RPMI7951 (cell line): ENCODE measurements around the gene NANS. TPM values are rescaled to one million over a fixed set of nuclear protein-coding genes. Genes with fewer than 3 reads are reported as not detected.
"Not testable (repeated sequence)": the region's sequence is repeated elsewhere in the genome, so short reads cannot be mapped to it uniquely, and the experiment has no call there.

Experiments used
- DNase-seq: peaks from one replicate; pipeline ENCODE4 v3.0.0-alpha.2; 2012; ENCODE audit warnings: low read depth
- total RNA-seq: library from RNA; depleted of rRNA; stranded (reverse); fragments of >200 nt; shearing (Covaris generic); gene quantifications from 2 replicates; pipeline ENCODE4 v1.2.3, GENCODE V29; 2014

The NANS gene
- total RNA-seq, 1 experiment from 2014 or later = 109 TPM

DNA sequence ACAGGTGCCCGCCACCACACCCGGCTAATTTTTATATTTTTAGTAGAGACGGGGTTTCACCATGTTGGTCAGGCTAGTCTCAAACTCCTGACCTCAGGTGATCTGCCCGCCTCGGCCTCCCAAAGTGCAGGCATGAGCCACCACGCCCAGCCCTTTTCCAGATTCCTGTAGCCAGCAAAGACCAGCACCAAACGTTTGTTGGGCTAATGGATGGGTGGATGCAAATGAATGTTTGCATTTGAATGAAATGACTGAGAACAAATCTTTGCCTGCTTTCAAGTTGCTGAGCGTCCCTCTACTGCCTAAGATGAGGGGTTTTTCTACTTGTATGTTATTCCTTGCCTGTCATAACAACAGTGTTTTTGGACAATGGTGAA is 20.0 kb downstream of the NANS start:
- not testable (repeated sequence) for DNase-seq

DNA sequence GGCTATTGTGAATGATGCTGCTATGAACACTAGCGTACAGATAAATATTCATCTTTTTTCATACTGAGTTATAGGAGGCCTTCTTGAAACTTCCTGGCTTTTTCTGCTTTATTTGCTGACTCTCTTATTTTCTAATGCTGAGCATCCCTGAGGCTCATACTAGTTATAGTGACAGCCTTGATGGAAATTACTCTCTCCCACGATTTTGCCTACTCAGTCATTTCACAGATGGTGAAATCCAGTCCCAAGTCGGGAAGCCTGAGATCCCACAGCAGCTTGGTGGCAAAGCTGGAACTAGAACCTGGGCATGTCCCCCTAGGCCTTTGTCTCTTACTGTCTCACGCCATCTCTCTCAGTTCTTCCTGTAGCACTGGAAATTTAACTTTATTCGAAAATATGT is 22.4 kb downstream of the NANS start:
- DNase-seq = no peak

DNA sequence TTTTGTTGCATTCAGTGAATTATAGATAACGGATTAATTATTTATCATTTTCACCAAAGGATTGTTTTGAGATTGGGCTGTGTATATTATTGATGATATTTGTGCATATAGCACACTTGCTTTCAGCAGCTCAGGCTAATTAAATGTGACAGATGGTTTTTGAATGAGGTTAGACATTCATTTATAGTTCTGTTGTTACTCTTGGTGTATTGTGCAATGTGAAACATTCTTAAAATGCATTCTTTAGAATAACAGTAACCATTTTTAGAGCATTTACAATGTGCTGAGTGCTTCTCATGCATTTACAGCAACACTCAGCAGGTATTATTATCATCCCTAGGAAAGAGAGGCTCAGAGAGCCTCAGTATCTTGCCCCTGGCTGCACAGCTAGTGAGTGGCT is 23.8 kb downstream of the NANS start:
- DNase-seq = no peak

DNA sequence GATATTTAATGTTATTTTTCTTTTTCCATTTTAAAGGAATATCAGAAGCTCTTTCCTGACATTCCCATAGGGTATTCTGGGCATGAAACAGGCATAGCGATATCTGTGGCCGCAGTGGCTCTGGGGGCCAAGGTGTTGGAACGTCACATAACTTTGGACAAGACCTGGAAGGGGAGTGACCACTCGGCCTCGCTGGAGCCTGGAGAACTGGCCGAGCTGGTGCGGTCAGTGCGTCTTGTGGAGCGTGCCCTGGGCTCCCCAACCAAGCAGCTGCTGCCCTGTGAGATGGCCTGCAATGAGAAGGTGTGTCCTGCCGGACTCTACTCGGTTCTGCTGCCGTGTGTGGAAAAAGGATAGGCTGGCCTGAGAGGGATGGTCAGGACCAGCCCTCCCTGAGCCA is 24.2 kb downstream of the NANS start:
- no peak for DNase-seq

DNA sequence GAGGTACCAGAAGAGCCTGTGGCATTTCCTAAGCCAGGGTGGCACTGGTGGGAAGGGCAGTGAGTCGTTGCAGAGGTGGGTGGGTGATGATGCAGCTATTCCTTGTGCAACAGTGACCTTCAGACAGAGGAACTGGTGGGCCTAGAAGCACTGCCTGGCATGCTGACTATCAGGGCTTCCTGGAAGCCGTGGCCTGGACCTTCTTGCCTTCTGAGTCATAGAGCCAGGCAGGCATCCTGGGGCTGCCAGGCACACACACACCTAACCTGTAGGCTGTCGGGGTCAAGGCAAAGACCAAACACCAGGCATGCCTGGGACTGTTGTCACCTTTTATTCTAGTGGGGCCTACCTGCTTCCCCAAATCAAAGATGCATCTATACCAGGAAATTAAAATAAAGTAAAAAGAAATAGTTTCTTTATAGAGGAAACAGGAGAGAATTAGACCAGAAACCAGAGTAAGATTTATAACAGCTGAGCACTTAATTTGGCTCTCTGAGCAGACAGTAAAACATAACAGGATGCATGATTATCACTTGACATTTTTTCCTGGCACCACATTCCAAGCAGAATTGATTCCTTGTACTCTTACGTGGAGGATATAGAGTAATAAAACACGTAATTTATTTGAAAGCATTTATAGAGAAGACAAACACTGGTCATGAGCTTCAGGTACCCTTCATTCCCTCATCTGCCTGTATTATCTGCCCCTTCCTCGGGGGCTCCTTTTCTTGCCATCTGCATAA is 25.1 kb downstream of the NANS start:
- DNase-seq = no peak

DNA sequence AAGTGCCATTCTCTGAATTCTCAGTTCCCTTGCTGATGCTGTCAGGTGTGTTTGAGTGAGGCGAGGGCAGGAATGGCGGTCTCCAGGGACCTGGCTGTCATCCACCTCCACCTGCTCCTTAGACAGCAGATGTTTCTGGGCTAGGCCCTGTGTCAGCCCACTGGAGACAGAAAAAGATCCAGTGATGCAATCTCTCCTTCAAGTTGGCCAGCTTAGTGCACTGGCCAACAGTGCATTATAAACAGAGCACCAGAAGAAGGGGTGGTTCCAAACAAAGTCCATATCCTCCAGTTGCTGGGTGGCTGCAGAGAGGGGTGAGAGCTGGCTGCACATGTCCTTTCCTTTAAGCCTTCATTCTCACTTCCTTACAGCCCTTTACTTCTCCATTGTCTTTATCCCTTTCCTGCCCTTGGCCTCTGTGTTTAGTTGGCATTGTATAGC is 26.5 kb downstream of the NANS start:
- DNase-seq = no peak

DNA sequence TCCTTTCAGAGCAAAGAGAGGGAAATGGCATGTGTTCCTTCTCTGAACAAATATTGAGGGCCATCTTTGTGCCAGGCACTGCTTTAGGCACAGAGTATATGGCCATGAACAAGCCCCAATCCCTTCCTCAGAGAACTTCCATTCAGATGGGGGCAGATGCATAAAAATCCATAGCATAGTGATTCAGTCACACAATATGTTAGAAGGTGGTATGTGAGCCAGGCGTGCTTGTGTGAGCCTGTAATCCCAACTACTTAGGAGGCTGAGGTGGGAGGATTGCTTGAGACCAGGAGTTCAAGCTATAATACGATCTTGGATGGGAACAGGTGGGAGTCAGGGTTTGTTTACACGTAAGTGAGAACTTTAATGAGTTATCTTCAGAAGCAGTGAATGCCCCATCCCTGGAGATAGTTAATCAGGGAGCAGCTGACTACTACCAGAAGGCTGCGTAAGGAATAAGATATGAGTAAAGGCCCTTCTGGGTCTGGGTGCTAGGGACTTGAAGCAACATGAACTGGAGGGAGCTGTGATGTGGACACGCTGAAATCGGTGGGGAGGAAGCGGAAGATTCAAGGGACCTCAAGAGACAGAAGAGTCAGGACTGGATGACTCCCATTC is 27.1 kb downstream of the NANS start:
- DNase-seq = no peak

DNA sequence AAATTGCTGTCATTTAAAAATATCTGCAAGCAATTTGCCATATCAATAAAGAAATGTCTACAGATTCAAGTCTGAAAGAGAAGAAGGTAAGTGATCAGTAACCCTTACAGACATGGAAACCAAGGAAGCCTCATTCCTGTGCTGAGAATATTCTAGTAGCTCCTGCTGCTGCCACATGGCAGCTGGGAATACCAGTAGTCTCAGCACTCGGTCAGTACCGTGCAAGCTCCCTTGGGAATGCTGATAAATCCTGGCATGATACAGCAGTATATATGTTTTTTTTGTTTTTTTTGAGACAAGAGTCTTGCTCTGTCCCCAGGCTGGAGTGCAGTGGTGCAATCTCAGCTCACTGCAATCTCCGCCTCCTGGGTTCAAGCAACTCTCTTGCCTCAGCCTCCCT is 27.9 kb downstream of the NANS start:
- no peak for DNase-seq

DNA sequence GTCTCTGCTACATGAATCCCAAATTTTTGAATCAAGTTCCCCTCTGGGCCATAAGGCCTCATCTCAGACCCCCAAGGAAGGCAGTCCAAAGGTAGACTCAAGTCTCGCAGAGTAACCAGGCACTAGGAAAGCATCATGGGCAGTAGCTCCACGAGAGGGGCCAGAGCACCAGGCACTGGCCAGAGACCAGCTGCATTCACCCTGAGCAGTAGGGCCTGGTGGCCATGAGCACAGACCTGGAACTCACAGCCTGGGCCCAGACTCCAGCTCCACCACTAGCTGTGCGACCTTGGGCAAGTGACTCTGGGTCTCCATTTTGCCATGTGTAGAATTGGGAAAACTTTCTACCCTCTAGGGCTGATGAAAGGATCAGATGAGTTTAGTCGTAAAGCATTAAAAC is 28.5 kb downstream of the NANS start:
- DNase-seq = no peak

DNA sequence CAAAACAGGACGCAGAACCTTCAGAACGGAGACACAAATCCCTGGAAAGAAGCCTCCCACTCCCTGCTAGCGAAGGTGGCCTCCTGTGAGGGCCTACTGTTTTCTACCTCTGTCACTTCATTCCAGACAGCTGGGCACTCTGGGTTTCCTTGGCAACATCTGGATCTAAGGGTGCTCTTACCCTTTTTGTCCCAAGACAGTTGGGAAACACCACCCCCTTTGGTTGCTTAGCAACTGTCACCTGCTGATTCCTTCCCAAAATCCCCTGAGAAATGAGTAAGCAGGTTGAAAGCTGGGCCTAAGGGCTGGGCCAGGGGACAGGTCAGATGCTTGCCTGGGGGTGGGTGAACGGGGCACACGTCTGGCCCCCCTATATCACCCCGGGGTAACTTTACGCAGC is 29.4 kb downstream of the NANS start:
- no peak for DNase-seq

DNA sequence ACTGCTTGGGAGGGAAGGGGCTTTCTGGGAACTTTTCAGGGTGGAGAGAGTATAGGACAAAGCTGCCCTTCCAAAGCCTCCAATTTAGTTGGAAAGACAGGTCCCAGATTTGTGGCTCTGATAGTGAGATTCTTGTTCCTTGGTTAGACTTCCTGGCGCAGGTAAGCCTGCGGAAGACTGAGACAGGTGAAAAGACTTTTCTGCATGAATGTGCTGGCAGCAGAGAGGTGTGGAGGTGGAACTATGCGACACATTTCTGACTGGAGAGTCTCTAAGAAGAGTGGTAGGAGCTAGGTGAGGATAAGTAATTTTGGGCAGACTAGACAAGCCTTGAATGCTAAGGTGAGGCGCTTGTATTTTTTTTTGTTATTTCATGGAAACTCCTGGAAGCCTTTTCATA is 29.9 kb downstream of the NANS start:
- DNase-seq = no peak

DNA sequence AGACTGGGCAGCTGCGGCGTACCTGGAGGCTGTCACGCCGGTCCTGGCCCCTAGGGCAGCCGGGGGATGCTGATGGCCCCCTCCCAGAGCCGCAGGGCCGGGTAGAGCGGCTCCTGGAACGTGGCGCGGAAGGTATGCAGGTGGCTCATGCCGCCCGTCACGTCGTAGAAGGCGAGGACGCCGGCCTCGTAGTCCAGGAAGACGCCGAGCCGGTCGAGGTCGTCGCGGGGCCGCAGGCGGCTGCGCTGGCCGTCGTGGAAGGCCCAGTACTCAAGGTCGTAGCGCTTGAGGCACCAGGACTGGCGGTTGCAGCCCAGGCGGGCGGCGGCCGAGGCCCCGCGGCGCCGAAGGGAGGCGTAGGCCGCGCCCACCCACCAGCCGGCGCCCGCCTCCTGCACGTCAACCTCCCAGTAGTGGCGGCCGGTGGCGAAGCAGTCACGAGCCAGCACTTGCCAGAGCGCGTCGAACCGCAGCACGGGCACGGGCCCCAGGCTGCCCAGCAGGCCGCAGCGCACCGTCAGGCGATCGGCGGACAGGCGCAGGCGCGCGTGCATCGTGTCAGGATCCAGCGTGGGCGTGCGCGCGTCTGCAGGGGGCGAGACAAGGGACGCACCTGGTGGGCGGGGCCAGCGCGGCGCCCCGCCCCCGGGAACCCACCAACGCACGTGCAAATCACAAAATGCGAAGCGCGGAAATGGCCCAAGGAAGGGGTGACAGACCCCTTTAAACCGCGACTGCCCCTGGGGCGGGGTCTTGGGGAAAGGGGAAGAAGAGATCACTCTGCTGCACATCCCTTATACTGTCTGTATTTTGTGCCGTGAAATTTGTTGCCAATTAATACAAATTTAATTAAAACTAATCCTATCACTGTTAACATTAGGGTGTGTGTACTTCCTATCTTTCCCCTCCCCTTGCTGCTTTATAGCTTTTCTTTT is 31.2 kb downstream of the NANS start:
- no peak for DNase-seq

DNA sequence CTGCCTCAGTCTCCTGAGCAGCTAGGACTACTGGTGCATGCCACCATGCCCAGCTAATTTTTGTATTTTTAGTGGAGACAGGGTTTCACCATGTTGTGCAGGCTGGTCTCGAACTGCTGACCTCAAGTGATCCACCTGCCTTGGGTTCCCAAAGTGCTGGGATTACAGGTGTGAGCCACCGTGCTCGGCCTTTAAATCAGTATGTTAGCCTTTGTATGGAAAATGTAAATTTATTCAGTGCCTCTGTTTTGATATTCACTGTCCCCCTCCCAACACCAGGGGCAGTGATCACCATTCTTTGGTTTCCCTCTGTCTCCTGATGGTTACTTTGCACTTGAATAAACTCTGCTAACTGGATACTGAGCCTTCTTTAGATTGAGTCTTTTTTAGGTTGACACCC is 34.1 kb downstream of the NANS start:
- not testable (repeated sequence) for DNase-seq

DNA sequence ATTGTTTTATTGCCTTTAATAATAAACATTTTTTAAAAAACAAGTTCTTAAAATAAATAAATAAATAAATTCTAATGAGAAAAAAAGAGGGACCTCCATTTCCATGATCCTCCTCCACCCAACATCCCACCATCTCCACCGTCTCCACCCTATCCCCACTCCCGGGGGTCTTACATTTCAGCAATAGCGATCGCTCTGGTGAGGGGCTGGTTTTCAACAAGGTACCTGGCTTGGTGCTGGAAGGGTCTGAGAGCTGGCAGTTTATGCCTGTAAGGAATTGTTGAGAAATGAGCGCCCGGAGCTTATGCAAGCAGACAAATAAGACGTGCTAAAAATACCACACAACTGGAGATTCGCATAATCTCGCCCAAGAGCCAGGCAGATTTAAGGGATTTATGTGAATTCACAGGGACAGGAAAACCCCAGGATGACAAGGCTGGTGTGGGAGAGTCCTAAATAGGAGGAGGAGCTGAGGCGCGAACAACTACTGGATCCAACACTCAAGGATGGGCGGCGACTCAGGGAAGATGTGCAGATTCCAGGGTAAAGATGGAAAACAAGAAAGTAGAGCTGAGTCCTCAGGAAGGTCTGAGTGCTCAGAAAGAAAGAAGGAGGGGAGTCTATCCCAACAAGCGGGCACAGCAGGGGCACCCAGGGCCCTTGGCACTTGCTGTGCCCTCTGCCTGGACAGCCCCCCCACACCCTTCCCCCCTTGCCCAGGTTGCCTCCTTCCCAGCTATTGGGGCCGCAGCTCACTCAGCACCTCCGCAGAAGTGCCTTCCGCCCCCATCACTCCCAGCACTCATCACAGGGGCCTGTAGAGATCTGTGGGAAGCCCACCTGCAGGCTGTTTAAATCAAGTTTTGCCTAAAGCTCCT is 35.4 kb downstream of the NANS start:
- no peak for DNase-seq

DNA sequence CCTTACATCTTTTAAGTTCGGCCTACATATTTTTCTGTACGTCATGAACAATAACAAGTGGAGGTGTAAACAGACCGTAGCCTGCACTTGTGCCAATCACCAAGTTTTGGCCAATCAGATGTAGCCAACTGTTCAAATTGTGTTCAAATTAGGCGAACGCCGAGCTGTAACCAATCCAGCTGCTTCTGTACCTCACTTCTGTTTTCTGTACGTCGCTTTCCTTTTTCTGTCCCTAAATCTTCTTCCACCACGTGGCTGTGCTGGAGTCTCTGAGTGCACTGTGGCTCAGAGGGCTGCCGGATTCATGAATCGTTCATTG is 36.0 kb downstream of the NANS start:
- DNase-seq = no peak

DNA sequence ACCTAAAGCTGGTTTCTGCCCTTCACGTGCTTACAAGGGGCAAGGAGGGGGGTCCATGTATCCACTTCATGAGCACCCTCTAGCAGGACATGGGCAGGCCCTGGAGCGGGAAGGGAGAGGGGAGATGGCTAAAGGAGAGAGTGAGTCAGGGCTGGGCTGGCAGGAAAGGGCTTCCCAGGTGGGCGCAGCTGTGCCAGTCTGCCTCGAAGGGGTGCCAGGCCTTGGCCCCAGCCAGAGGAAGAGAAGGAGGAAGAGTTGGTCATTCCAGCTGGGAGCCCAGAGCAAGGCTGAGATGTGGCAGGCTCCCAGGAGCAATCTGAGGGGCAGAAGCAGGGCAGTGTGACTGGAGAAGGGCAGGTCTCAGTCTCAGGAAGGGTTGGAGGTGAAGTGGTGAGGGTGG is 37.8 kb downstream of the NANS start:
- no peak for DNase-seq

DNA sequence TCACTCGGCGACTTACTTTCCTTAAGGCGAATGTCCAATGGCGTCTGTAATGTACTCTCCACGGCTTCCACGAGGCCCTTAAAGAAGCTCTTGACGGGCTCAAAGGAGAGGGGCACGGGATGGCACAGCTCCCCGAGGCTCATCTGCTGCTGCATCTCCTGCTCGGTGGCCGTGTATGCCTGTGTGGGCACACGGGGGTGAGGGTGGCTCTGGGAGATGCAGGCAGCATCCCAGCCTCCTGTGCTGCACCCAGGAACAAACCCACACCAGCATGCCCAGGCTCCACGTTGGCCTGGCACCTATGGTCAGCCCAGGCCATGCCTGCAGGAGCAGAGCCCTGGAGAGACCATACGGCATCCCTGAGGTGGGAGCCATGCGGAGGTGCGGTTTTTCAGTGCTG is 38.3 kb downstream of the NANS start:
- DNase-seq = no peak

DNA sequence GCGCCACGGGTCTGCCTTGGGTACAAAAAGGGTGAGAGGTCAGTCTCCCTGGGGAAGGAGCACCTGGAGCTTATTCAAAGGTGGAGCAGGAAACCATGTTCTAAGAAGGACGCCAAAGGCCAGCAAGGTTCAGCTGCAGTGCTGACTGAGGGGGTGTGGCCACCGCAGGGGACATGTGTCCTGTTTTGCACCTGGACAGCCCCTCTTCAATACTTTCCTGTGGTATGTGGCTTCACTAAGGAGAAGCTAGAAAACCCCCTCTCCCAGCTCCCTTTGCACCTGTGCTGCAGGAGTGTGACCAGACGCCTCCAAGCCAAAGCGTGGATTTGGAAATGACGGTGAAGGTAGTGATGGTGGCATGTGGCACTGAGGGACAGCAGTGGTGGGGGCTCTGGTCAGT is 38.9 kb downstream of the NANS start:
- DNase-seq = no peak

DNA sequence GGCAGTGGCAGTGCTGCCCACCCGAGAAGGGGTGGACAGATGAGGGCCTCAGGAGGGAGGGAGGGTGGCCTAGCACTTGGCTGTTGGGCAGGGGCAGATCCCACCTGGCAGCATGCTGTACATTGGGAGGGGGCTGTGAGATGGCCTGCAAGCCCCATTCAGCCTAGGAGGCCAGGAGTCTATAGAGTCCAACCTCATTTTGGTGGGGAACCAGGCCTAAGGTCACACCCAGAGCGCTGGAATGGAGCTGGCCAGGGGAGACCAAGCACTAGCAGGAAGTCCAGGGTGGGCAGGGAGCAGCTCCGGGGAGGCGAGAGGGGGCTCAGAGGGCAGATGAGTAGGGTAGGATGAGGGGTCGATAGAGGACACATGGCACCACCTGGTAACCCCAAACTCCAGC is 39.6 kb downstream of the NANS start:
- no peak for DNase-seq

DNA sequence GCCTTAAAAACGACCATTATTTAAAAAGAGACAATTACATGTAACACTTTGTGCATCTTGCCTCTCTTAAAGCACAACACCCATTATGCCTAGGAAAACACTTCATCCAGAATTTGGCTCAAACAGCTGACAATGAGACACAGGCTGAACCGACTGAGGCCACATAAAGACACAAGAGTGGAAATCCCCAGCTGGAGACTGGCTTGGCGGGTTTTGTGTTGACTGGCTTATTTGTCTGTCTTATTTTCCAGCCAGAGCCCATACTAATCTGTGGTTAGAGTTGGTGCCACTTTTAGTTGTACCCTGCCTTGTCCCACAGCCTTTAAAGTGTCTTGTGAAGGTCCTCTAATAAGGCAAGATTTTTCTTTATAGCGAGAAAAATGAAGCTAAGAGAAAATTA is 41.3 kb downstream of the NANS start:
- DNase-seq = no peak

DNA sequence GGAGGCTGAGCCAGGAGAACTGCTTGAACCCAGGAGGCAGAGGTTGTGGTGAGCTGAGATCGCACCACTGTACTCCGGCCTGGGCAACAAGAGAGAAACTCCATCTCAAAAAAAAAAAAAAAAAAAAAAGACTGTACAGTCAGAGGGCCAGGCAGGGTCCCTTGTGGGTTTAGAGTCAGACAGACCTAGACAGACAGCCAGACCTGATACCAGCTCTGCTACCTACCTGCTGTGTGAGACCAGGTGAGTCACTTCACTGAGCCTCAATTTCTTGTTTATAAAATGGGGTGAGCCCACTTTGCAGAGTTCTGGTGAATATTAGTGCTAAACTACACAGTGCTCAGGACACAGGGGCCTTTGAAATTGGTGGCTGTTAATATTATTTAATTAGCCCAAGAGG is 42.8 kb downstream of the NANS start:
- no peak for DNase-seq

DNA sequence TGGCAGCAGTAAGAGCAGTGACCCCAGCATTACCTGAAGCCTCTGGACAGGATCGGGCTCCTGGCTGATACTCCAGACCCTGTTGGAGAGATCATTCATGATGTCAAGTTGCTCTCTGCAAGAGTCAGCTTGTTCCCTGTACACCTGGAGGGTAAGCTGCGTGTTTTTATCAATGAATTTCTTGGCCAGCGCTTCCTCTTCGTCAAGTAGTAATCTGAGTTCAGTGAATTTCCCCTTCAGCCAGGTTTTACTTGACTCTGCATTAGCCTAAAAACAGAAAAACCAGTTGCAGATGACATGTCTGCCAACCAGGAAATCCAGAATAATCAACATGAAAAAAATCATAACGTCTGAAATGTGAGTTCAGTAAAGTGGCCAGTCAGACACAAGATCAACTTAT is 43.4 kb downstream of the NANS start:
- no peak for DNase-seq
